GM21737 (cell line): Measurements from ENCODE around the gene IL1RL2.

Source experiments
- ATAC-seq: cut with Tn5 transposase; IDR thresholded peaks from one replicate; pipeline ENCODE4 v1.9.1; 2021; ENCODE audit warnings: mild to moderate bottlenecking, moderate library complexity; ENCODE audit not compliant: unreplicated experiment

The IL1RL2 gene

DNA sequence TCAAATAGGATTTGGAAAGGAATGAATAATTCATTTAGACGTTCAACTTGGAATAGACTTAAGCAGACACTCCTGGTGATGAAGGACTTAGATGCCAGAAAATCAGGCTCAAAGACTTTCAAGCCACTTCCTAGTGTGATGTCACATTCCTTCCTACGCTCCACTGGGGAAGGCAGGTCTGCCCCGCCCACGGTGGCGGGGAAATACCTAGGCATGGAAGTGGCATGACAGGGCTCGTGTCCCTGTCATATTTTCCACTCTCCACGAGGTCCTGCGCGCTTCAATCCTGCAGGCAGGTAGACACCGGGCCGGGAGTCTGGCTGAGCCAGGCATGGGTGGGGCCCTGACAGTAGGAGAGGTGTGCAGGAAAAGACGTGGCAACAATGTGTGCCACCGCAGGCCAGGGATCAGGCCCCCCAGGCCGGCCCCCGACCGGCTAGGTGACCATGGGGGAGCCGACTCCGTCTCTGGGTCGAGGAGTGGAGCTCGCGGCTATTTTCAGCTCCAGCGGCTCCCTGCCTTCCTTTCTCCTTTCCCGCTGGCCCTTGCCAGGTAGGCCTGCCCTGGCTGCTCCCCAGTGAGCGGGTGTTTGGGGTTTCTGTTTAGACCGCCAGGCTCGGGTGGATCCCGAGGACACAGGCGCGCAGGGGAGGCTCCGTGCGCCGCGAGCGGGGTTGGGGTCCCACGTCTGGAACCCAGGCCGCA, at the start of gene IL1RL2:
Gene IL1RL2, plus strand, starts transcription at position 233 of the 705 bp plus-strand sequence. CDS start 845 bp downstream, outside the sequence.
- no peak for ATAC-seq

- ATAC-seq = no peak
These were observed 49.7 kb upstream of the IL1RL2 start for GRCh38 chr2:102137138-102137537.

DNA sequence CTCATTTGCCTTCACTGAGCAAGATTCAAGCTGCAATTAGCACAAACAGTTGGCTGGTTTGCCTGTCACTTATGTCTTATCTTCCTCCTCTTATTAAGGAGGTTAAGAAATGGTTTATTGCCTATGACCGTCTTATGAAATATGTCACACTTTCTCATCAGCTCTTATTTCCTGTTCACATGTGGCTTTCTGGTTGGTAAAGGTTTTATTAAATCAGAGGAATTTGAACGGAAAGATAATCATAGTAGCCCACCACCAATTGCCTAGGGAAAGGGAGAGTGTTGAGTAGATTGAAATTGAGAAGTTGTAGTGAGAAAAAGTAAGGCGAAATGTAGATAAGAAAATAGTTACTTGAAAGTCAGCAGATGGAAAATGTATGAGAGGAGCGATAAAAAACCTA, 48.5 kb upstream of the IL1RL2 start:
- ATAC-seq = no peak

DNA sequence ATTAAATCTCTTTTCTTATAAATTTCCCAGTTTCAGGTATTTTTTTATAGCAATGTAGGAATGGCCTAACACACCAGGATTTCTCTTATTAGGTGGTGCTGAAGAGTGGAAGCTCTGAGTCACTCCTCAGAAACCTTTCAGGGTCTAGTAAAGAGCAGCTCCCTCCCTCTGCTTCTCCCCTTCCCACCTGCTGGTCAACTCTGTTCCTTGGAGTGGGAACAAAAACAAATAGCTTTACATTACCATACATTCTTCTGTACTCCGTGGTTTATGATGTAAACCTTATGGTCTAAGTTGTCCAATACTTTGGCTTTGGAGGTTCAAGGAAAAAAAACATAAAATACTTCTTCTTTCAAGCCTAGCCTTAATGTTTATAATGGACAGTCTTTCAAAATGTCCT, 47.0 kb upstream of the IL1RL2 start:
- ATAC-seq = no peak

- no peak for ATAC-seq
These were observed 46.4 kb upstream of the IL1RL2 start for GRCh38 chr2:102140377-102140776.

- no peak for ATAC-seq
These were observed 45.5 kb upstream of the IL1RL2 start for GRCh38 chr2:102141011-102141943.

GRCh38 chr2:102141970-102142828, 44.6 kb upstream of the IL1RL2 start, which contains the start of gene IL1R1:
IL1R1 (plus strand) TSS chr2:102142746; CDS start chr2:102157725, 14,979 bp downstream.
- no peak for ATAC-seq

DNA sequence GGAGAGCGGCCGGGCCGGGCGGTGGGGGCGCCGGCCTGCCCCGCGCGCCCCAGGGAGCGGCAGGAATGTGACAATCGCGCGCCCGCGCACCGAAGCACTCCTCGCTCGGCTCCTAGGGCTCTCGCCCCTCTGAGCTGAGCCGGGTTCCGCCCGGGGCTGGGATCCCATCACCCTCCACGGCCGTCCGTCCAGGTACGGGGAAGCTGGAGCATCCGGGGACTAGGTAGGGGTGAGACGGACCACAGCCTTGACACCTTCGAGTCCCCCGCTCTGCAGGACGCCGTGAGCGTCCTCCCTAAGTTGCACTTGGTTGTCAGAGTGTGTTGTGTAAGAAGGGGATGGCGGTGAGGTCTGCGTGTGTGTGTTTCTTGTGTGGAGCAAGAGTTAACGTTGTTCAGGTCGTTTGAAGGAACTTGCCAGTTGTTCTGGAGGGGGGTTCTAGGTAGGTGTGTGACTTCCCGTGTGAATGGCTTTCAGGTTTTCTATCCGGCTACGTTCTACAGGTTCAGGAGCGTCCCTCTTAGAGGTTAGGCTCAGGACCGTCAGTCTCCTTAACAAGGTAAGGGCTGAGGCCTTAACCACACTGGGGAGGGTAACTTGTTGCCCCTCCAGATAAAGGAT, 43.9 kb upstream of the IL1RL2 start:
- no peak for ATAC-seq

- ATAC-seq = no peak
These were observed 43.3 kb upstream of the IL1RL2 start for GRCh38 chr2:102143450-102143985.

GRCh38 chr2:102144128-102144527, 42.7 kb upstream of the IL1RL2 start:
- no peak for ATAC-seq

DNA sequence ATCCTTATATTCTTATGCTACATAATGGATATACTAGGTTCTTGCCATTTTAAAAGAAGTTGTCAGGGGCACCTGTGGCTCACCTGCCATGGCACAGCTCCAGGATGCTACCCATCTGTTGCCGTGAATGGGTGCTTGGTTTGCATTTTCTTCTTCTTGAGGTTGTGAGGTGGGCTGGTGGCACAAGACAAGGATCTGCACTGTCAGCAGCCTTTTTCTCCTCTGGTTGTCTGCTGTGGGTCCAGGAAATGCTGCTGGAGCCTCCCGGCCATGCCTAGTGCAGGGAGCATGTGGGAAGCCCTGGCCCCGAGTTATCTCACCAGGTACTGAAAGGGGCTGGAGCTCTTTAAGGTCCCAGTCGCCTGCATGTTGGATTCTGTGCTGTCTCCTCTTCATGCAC, 41.7 kb upstream of the IL1RL2 start:
- ATAC-seq = no peak

DNA sequence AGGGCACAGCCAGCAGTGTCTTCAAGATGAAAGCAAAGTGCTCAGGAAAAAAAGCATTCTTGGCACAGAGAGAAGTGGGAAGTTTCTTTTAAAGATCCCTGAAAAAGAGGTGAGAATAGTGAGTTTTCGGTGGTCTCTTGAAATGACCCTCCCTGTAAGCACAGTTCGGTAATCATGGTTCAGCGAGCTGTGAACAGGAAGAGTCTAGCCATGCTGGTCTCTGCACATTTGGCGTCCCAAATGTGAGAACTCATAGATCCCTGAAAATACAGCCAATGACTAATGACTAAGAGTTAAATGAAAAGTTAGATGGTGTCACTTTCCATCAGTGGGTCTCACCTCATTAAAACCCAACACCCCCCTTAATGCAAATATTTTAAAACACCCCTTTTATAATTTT, 40.9 kb upstream of the IL1RL2 start:
- ATAC-seq = no peak

DNA sequence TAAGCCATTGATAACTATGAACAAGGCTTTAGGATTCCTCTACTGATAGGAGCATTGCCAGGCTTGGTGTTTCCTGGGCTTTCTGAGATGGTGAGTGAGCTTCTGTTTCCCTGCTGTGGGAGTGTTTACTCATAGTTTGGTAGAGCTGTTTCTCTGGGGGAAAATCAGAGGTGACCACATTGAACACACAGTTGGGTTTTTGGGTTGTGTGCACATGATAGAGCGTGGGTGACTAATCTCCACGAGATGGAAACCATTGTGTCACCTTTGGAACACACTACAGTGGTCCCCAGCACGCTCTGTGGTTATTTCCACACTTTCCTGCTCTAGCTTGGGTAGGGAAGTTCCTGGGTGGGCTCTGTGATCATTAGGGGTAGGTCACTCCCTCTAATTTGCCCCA, 38.9 kb upstream of the IL1RL2 start:
- no peak for ATAC-seq

- no peak for ATAC-seq
These were observed 37.6 kb upstream of the IL1RL2 start for GRCh38 chr2:102149243-102149642.

- ATAC-seq = no peak
These were observed 37.0 kb upstream of the IL1RL2 start for GRCh38 chr2:102149644-102150455.

GRCh38 chr2:102154364-102154763, 32.5 kb upstream of the IL1RL2 start:
- no peak for ATAC-seq

- ATAC-seq = no peak
These were observed 31.7 kb upstream of the IL1RL2 start for GRCh38 chr2:102154946-102155702.

DNA sequence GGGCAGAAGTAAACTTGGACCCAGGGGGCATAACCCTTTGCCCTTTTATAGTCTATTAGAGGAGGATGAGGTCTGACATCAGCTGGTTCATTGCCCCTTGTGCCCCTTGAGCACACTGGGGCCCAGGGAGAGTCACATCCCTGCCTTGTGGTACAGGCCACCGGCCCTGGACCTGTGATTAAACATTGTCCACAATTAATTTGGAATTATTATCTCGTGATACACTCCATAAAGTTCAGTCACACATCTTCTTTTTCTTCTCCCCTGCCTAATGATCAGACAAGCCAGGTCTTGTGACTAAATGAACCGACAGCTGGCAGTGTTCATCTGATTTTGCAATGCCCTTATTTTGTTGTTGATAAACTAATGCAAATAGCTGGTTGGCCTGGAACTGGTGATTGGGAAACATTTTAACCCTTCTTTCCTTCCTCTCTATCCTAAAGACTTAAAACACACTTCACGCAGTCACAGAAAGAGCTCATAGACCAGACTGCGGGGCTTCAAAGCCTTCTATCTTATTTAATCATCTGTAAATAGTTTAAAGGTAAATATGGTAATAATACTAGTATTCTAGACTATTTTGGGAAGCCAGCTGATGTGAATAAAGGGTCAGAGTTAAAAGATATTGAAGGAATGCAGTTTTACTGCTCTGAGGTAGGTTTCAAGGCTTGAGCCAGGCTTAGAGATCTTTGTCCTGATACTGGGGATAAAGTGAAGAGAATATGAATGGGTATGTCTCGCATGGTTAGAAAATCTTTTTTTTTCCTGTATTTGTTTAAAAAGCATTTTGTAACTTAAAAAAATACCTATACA, 30.9 kb upstream of the IL1RL2 start:
- no peak for ATAC-seq
